Measurements from ENCODE around the gene ZNF688. TPM values are rescaled to one million over a fixed set of nuclear protein-coding genes. Genes with fewer than 3 reads are reported as not detected.

ZNF688 gene
- total and polyA plus RNA-seq, 2 of the 13 experiments (the other 11 are each of a cell fraction or from before 2014, with no cell fraction given), result 2.4 to 5.4 TPM

DNA sequence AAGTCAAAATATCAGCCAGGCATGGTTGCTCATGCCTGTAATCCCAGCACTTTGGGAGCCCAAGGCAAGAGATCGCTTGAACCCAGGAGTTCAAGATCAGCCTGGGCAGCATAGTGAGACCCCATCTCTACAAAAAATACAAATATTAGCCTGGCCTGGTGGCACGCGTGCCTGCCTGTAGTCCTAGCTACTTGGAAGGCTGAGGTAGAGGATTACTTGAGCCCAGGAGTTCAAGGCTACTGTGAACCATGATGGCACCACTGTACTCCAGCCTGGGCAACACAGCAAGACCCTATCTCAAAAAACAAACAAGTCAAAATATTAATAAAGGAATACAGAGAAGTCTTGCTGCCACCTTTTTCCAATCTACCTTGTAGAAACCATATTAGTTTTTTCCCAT is 34.5 kb upstream of the ZNF688 start:
- no TSS peak for BruUV-seq (replicated peaks)
- Histone ChIP-seq H3K9me3 (ENCODE audit: low read length) (peaks cover 2% of the 10 kb centered on the region), H3K4me2 (ENCODE audit: low read depth, low read length) (no peak overlapping the region), H3K4me1 (ENCODE audit: insufficient read depth, low read length) (peaks cover 37% of the 10 kb centered on the region), H3K27ac (ENCODE audit: extremely low read length, insufficient read depth, low read length) (no peak overlapping the region), H3K79me2 (ENCODE audit: insufficient read depth, low read length) (peaks cover 18% of the 10 kb centered on the region), H3K4me3 (replicated peaks in 1 of 3; ENCODE audit: insufficient read depth in 1 of 3, low read depth in 2 of 3, low read length in 3 of 3) (no peak overlapping the region), H4K20me1 (ENCODE audit: insufficient read depth, low read length) (no peaks in the 10 kb centered on the region), H3K9ac (ENCODE audit: insufficient read depth, low read depth, low read length) (no peak overlapping the region), H2AFZ (ENCODE audit: low read length) (no peak overlapping the region), H3K27me3 (ENCODE audit: control insufficient read depth in 1 of 2, insufficient read depth in 2 of 2, low read length in 2 of 2) (no peaks in the 10 kb centered on the region; a peak in 1 of 5 replicates), H3K36me3 (replicated peaks in 1 of 2; ENCODE audit: control insufficient read depth in 1 of 2, insufficient read depth in 2 of 2, low read length in 2 of 2) (peaks cover 20 to 42% of the 10 kb centered on the region in 2 experiments; a peak in 4 of 5 replicates)
- 97% methylated on average over 3 of the region's 3 CpGs for WGBS (ENCODE audit: low lambda C conversion rate)
- in situ Hi-C loops (cut with HindIII; ENCODE audit: extremely low pct_ligation_motif_present, low pct_unique_long_range_greater_than_20kb) (loop anchor here (10.0 kb wide), 1 partner anchor 171 kb away; the partner anchor contains the start of gene DCTPP1), intact Hi-C loops (cut with micrococcal nuclease; ENCODE audit: unreplicated experiment) (no loop called here)
- POLR2A ChIA-PET, result no interaction called here
- FAIRE-seq, result no peak
- no peak for DNase-seq (ENCODE audit: low spot score)
- no peak for ATAC-seq
- TF ChIP-seq RBFOX2 (IDR thresholded peaks at IDR 0.05; ENCODE audit: low read depth, low read length), result 0 out of 2 replicates have a peak, but pooled peaks have one; percentile 12
- TF ChIP-seq SP4 (CRISPR knock-in tag; IDR thresholded peaks at IDR 0.05), result no peak
- TF ChIP-seq ZMYM3 (CRISPR knock-in tag; IDR thresholded peaks at IDR 0.05), result peak; percentile 33; the same call in 1 of the 2 replicates
- TF ChIP-seq, protein P1, sequence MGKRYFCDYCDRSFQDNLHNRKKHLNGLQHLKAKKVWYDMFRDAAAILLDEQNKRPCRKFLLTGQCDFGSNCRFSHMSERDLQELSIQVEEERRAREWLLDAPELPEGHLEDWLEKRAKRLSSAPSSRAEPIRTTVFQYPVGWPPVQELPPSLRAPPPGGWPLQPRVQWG (CRISPR knock-in tag; IDR thresholded peaks at IDR 0.05; ENCODE audit: borderline replicate concordance, low read depth), result no peak
- TF ChIP-seq ZNF121 (CRISPR knock-in tag; IDR thresholded peaks at IDR 0.05), result peak; percentile 97
- CTCF ChIA-PET (ENCODE audit: low intra/inter-chr PET ratio, low total read pairs), result no interaction called here

DNA sequence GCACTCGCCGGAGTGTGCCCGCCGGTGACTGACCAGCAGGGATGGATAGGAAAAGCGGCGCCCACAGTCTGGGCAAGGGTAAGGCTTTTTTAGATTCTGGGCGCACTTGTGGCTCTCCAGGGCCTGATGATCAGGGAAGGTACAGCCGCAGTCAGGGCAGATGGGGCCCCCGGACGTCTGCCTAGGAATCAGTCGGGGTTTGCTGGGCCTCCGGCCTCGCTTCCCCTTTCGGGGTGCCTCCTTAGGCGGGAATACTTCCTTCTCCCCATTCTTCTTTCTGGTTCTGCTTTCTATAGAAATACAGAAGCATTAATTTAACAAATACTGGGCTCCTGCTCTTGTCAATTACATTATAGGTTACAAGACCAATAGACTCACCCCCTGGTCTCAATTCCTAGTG is 33.6 kb upstream of the ZNF688 start:
- FAIRE-seq, result no peak
- WGBS (ENCODE audit: low lambda C conversion rate), result 97% methylated on average over 15 of the region's 15 CpGs
- Histone ChIP-seq H4K20me1 (ENCODE audit: insufficient read depth, low read length) (no peaks in the 10 kb centered on the region), H3K27ac (ENCODE audit: extremely low read length, insufficient read depth, low read length) (no peak overlapping the region), H3K4me1 (ENCODE audit: insufficient read depth, low read length) (peaks cover 34% of the 10 kb centered on the region), H3K27me3 (ENCODE audit: control insufficient read depth in 1 of 2, insufficient read depth in 2 of 2, low read length in 2 of 2) (no peaks in the 10 kb centered on the region; a peak in 1 of 5 replicates), H3K4me3 (replicated peaks in 1 of 3; ENCODE audit: insufficient read depth in 1 of 3, low read depth in 2 of 3, low read length in 3 of 3) (no peak overlapping the region), H3K36me3 (replicated peaks in 1 of 2; ENCODE audit: control insufficient read depth in 1 of 2, insufficient read depth in 2 of 2, low read length in 2 of 2) (peaks cover 20 to 42% of the 10 kb centered on the region in 2 experiments; a peak in 4 of 5 replicates), H3K9ac (ENCODE audit: insufficient read depth, low read depth, low read length) (no peak overlapping the region), H3K79me2 (ENCODE audit: insufficient read depth, low read length) (peaks cover 18% of the 10 kb centered on the region), H2AFZ (ENCODE audit: low read length) (no peak overlapping the region), H3K9me3 (ENCODE audit: low read length) (peaks cover 4% of the 10 kb centered on the region), H3K4me2 (ENCODE audit: low read depth, low read length) (no peak overlapping the region)
- no TSS peak for BruUV-seq (replicated peaks)
- no peak for ATAC-seq
- CTCF ChIA-PET (ENCODE audit: low intra/inter-chr PET ratio, low total read pairs), result no interaction called here
- intact Hi-C loops (cut with micrococcal nuclease; ENCODE audit: unreplicated experiment), result no loop called here
- in situ Hi-C loops (cut with HindIII; ENCODE audit: extremely low pct_ligation_motif_present, low pct_unique_long_range_greater_than_20kb), result loop anchor here (10.0 kb wide), 1 partner anchor 170 kb away; the partner anchor contains the start of gene DCTPP1
- no peak for DNase-seq (ENCODE audit: low spot score)
- POLR2A ChIA-PET, result no interaction called here
- TF ChIP-seq MAF1 (CRISPR knock-in tag; IDR thresholded peaks at IDR 0.05; ENCODE audit: borderline replicate concordance) (no peak), ZFX (CRISPR knock-in tag; IDR thresholded peaks at IDR 0.05; ENCODE audit: low read depth) (no peak), TRIM22 (IDR thresholded peaks at IDR 0.05) (no peak), ZNF646 (CRISPR knock-in tag; IDR thresholded peaks at IDR 0.05) (no peak), NR2C2 (CRISPR knock-in tag; IDR thresholded peaks at IDR 0.05; ENCODE audit: borderline replicate concordance) (no peak), KLF9 (CRISPR knock-in tag; IDR thresholded peaks at IDR 0.05; ENCODE audit: low read depth) (no peak)

Data from HepG2 (cell line).